Measurements from ENCODE around the gene GLDN. TPM values are rescaled to one million over a fixed set of nuclear protein-coding genes. Genes with fewer than 3 reads are reported as not detected.
"Not testable (repeated sequence)": the region's sequence is repeated elsewhere in the genome, so short reads cannot be mapped to it uniquely, and the experiment has no call there.

Gene GLDN
- polyA plus RNA-seq, 2 of the 4 experiments (the other 2 are of a cell fraction) = 0.03 to 0.25 TPM

GRCh38 chr15:51414256-51414860, 72.9 kb downstream of the GLDN start:
- Histone ChIP-seq H3K9me3 (no peaks in the 10 kb centered on the region), H3K4me2 (no peak overlapping the region), H3K27ac (no peak overlapping the region), H3K4me3 (no peak overlapping the region), H3K4me1 (no peaks in the 10 kb centered on the region)
- TF ChIP-seq CBX8 (IDR thresholded peaks at IDR 0.05) = no peak
- TF ChIP-seq MAZ (IDR thresholded peaks at IDR 0.05; ENCODE audit: borderline replicate concordance, low read depth, low read length) = no peak
- no peak for TF ChIP-seq ESRRA (IDR thresholded peaks at IDR 0.05; ENCODE audit: borderline replicate concordance, low read length)
- 42% methylated on average over 4 of the region's 4 CpGs for WGBS (ENCODE audit: missing lambda C conversion rate)
- DNase-seq (ENCODE audit: low read depth in 1 of 2, low spot score in 1 of 2) (no peak), ATAC-seq (no peak; a peak in 1 of 6 replicates), FAIRE-seq (no peak)
- POLR2A ChIA-PET = no interaction called here
- CTCF ChIA-PET = interaction anchor here (1.5 to 2.5 kb wide), 3 partner anchors 12 to 252 kb away, joined by 4 to 18 read pairs (median 5); no protein-coding TSS in a partner anchor

- no peak for FAIRE-seq
- Histone ChIP-seq H3K4me3 (no peak overlapping the region), H3K27ac (no peak overlapping the region), H3K4me1 (no peaks in the 10 kb centered on the region), H3K4me2 (no peak overlapping the region), H3K9me3 (no peaks in the 10 kb centered on the region)
- POLR2A ChIA-PET = no interaction called here
- DNase-seq (ENCODE audit: low read depth in 1 of 2, low spot score in 1 of 2) = no peak
- WGBS (ENCODE audit: missing lambda C conversion rate) = 30% methylated on average over 4 of the region's 4 CpGs
- no peak for TF ChIP-seq NPAS2 (CRISPR knock-in tag; IDR thresholded peaks at IDR 0.05; ENCODE audit: borderline replicate concordance)
- no peak for ATAC-seq
- CTCF ChIA-PET = interaction anchor here (1.5 to 2.5 kb wide), 4 partner anchors 10 to 253 kb away, joined by 3 to 18 read pairs (median 7); no protein-coding TSS in a partner anchor
These were observed 74.7 kb downstream of the GLDN start for GRCh38 chr15:51416129-51416528.

- H3K27ac ChIP-seq; H3K4me1 ChIP-seq; POLR2A ChIA-PET; H3K4me3 ChIP-seq; FAIRE-seq; ATAC-seq; H3K9me3 ChIP-seq; DNase-seq (ENCODE audit: low read depth in 1 of 2, low spot score in 1 of 2); H3K4me2 ChIP-seq: not testable (repeated sequence)
- WGBS (ENCODE audit: missing lambda C conversion rate) = 90% methylated on average over 7 of the region's 16 CpGs
- CTCF ChIA-PET = interaction anchor here (0.6 to 1.1 kb wide), 3 partner anchors 20 to 37 kb away, joined by 3 read pairs; no protein-coding TSS in a partner anchor
These were observed 81.6 kb downstream of the GLDN start for GRCh38 chr15:51423040-51423439.

GRCh38 chr15:51424780-51425179, 83.3 kb downstream of the GLDN start:
- TF ChIP-seq KDM5A (IDR thresholded peaks at IDR 0.05) (no peak), TFCP2L1 (CRISPR knock-in tag; IDR thresholded peaks at IDR 0.05) (no peak), HDAC2 (IDR thresholded peaks at IDR 0.05) (no peak), POLR2A (IDR thresholded peaks at IDR 0.05; ENCODE audit: low read length) (no peak), EP300 (IDR thresholded peaks at IDR 0.05) (no peak), USF2 (IDR thresholded peaks at IDR 0.05) (no peak), JUN (IDR thresholded peaks at IDR 0.05) (no peak), RFX5 (IDR thresholded peaks at IDR 0.05) (no peak), GATA3 (IDR thresholded peaks at IDR 0.05; ENCODE audit: borderline replicate concordance) (no peak), ELK1 (IDR thresholded peaks at IDR 0.05; ENCODE audit: low read depth, low read length) (no peak), MAFK (IDR thresholded peaks at IDR 0.05; ENCODE audit: partially characterized antibody) (no peak), KDM1A (IDR thresholded peaks at IDR 0.05; ENCODE audit: low read depth) (no peak), FOSL2 (IDR thresholded peaks at IDR 0.05) (no peak), FOSL2 (CRISPR knock-in tag; IDR thresholded peaks at IDR 0.05) (no peak), EHF (CRISPR knock-in tag; IDR thresholded peaks at IDR 0.05) (no peak), CBX8 (IDR thresholded peaks at IDR 0.05) (no peak), ZC3H11A (IDR thresholded peaks at IDR 0.05) (no peak), POLR2AphosphoS2 (conservative IDR thresholded peaks at IDR 0.05; ENCODE audit: low read length) (no peak), SREBF2 (IDR thresholded peaks at IDR 0.05) (no peak), ZNF302 (CRISPR knock-in tag; IDR thresholded peaks at IDR 0.05) (no peak), FOXS1 (CRISPR knock-in tag; IDR thresholded peaks at IDR 0.05) (no peak)
- no peak for ATAC-seq
- WGBS (ENCODE audit: missing lambda C conversion rate) = 96% methylated on average over 1 of the region's 1 CpG
- H3K27ac ChIP-seq = no peak overlapping the region
- H3K4me1 ChIP-seq = no peaks in the 10 kb centered on the region
- POLR2A ChIA-PET = no interaction called here
- H3K4me3 ChIP-seq = no peak overlapping the region
- H3K9me3 ChIP-seq = no peaks in the 10 kb centered on the region
- no peak for FAIRE-seq
- CTCF ChIA-PET = interaction anchor here (1.7 to 2.2 kb wide), 2 partner anchors 23 to 262 kb away, joined by 5 to 11 read pairs; no protein-coding TSS in a partner anchor
- no peak overlapping the region for H3K4me2 ChIP-seq
- no peak for DNase-seq (ENCODE audit: low read depth in 1 of 2, low spot score in 1 of 2)
